ENCODE data around the gene FRMD4B.

GRCh38 chr3:69385723-69386555, at the start of gene FRMD4B:
- TF ChIP-seq, protein P1, sequence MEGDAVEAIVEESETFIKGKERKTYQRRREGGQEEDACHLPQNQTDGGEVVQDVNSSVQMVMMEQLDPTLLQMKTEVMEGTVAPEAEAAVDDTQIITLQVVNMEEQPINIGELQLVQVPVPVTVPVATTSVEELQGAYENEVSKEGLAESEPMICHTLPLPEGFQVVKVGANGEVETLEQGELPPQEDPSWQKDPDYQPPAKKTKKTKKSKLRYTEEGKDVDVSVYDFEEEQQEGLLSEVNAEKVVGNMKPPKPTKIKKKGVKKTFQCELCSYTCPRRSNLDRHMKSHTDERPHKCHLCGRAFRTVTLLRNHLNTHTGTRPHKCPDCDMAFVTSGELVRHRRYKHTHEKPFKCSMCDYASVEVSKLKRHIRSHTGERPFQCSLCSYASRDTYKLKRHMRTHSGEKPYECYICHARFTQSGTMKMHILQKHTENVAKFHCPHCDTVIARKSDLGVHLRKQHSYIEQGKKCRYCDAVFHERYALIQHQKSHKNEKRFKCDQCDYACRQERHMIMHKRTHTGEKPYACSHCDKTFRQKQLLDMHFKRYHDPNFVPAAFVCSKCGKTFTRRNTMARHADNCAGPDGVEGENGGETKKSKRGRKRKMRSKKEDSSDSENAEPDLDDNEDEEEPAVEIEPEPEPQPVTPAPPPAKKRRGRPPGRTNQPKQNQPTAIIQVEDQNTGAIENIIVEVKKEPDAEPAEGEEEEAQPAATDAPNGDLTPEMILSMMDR (conservative IDR thresholded peaks at IDR 0.05; ENCODE audit: low read length) = no peak
- no peak for TF ChIP-seq EZH2phosphoT487 (IDR thresholded peaks at IDR 0.05; ENCODE audit: borderline replicate concordance, low read depth, low read length)

Data from OCI-LY7 (cell line).